Subcutaneous adipose tissue (tissue), 4 donors: ENCODE results near the gene ZMIZ1. TPM values are rescaled to one million over a fixed set of nuclear protein-coding genes. Genes with fewer than 3 reads are reported as not detected.

Experiments
- total RNA-seq, 4 donors: library from RNA; depleted of rRNA; stranded (reverse); fragments of >200 nt; gene quantifications; one replicate each; pipeline ENCODE4 v1.1.0, GENCODE V29; 2016
- TF ChIP-seq, protein P1 (sequence below): fragments of 450-650 bp; IDR thresholded peaks from one replicate; pipeline ENCODE4 v1.5.1; 2016; ENCODE audit warnings: low read depth, mild to moderate bottlenecking, control low read depth, antibody characterized with exemption, moderate library complexity

The ZMIZ1 gene
- total RNA-seq, 4 donors from 2014 or later, result 38.1 to 70.6 (median 51.4) TPM

- TF ChIP-seq, protein P1, sequence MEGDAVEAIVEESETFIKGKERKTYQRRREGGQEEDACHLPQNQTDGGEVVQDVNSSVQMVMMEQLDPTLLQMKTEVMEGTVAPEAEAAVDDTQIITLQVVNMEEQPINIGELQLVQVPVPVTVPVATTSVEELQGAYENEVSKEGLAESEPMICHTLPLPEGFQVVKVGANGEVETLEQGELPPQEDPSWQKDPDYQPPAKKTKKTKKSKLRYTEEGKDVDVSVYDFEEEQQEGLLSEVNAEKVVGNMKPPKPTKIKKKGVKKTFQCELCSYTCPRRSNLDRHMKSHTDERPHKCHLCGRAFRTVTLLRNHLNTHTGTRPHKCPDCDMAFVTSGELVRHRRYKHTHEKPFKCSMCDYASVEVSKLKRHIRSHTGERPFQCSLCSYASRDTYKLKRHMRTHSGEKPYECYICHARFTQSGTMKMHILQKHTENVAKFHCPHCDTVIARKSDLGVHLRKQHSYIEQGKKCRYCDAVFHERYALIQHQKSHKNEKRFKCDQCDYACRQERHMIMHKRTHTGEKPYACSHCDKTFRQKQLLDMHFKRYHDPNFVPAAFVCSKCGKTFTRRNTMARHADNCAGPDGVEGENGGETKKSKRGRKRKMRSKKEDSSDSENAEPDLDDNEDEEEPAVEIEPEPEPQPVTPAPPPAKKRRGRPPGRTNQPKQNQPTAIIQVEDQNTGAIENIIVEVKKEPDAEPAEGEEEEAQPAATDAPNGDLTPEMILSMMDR, result no peak
These were observed 45.3 kb upstream of the ZMIZ1 start for GRCh38 chr10:79023240-79024162.

DNA sequence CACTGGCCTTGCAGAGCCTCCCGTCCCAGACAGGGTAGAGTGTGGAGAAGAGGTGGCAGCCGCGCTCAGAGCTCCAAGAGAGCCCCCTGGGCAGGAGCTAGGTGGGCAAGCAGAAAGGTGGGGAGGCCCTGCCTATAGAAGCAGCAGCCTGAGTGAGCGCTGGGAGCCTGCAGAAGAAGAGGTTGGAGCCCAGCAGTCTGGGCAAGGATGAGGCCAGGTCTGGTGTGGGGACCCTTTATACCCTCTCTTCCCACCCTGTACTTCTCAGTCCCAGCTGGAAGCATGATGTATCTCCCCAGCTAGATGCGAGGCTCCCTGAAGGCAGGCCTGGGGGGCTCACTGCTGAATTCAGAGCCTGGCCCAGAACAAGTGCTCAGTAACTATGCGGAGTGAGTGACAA is 44.5 kb upstream of the ZMIZ1 start:
- TF ChIP-seq, protein P1, result no peak

DNA sequence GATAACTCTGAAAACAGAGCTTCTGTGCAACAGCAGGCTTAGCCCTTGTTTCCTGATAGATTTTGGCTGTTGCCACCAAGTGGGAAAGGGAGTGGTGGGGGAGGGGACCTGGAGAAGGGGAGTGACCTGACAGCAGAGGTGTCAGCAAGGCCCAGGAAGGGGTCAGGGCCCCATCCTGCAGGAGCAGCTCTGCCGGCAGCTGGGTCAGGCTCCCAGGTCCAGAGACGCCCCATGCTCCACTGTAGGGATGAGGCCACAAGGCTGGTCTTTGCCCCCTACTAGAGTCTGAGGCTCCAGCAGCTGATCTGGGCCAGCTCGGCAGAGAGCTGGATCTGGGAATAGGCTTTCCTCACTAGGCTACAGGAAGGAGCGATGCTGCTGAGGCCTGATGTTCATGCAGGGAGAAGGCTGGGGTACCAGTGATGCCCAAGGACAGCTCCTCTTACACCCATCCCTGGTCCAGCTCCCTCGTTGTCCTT is 44.0 kb upstream of the ZMIZ1 start:
- TF ChIP-seq, protein P1, result no peak

- TF ChIP-seq, protein P1, result no peak
These were observed 43.5 kb upstream of the ZMIZ1 start for GRCh38 chr10:79025199-79025832.

DNA sequence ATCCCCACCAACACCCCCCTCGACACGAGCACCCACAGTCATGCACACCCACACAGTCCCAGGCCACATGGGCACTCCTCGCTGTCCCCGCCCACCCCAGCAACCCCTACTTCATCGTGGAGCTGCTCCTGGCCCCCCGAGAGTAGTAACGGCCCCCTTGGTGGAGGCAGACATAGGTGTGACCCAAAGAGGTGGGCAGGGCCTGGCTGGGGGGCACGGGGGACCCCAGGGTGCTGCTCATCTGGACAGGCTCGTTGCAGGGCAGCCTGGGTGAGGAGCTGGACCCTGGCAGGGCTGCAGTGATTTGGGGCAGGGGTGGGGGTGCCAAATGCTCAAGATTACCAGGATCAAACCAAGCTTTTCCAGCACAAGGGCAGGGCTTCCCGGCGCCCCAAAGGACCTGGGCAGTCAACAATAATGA is 42.4 kb upstream of the ZMIZ1 start:
- TF ChIP-seq, protein P1, result no peak

DNA sequence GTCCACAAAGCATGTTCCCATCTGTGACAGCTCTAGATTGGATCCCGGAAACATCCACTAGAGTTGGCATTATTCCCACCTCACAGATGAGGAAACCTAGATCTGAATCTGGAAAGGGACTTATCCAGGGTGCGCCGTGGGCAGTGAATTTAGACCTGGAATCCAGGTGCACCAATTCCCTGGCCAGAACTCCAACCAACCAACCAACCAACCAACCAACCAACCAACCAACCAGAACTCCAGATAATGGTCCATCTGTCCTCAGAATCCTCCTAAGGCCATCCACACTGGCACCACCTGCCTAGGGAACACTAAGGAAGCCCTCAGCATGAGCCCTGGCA is 42.0 kb upstream of the ZMIZ1 start:
- TF ChIP-seq, protein P1, result no peak

GRCh38 chr10:79027147-79028055 is 41.4 kb upstream of the ZMIZ1 start:
- TF ChIP-seq, protein P1, result no peak
